ENCODE measurements around the gene CKAP2L.

DNA sequence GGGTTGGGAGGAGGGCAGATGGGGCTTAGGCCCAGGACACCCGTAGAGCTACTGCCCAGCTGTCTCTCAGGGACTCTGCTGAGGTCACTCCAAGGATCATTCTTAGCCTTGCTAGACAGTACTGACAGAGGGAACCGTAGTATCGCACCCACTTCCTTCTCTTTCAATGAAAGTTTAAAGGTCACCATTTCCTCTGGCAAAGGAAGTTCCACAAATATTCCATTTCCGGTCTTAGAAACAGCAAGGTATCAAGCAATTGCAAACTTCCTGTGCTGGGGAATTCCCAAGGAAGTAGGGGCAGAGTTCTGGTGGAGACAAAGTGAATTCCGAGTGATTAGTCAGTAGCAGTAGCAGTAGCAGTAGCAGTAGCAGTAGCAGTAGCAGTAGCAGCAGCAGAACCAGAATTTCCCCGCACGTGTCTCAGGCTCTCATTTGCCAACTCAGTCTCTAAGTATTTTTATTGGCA lies 47.5 kb upstream of the CKAP2L start:
- no peak for TF ChIP-seq POLR2A (IDR thresholded peaks at IDR 0.05)
- TF ChIP-seq, protein P1, sequence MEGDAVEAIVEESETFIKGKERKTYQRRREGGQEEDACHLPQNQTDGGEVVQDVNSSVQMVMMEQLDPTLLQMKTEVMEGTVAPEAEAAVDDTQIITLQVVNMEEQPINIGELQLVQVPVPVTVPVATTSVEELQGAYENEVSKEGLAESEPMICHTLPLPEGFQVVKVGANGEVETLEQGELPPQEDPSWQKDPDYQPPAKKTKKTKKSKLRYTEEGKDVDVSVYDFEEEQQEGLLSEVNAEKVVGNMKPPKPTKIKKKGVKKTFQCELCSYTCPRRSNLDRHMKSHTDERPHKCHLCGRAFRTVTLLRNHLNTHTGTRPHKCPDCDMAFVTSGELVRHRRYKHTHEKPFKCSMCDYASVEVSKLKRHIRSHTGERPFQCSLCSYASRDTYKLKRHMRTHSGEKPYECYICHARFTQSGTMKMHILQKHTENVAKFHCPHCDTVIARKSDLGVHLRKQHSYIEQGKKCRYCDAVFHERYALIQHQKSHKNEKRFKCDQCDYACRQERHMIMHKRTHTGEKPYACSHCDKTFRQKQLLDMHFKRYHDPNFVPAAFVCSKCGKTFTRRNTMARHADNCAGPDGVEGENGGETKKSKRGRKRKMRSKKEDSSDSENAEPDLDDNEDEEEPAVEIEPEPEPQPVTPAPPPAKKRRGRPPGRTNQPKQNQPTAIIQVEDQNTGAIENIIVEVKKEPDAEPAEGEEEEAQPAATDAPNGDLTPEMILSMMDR (IDR thresholded peaks at IDR 0.05) = no peak

Data from heart left ventricle (tissue), 13 donors.